GM19455 (cell line): ENCODE results near the gene RAB11FIP4.

Experiments
- ATAC-seq: cut with Tn5 transposase; IDR thresholded peaks from one replicate; pipeline ENCODE4 v1.9.1; 2021; ENCODE audit not compliant: unreplicated experiment

Gene RAB11FIP4

GRCh38 chr17:31495022-31495885, 103.8 kb downstream of the RAB11FIP4 start:
- no peak for ATAC-seq

GRCh38 chr17:31496097-31496496, 104.6 kb downstream of the RAB11FIP4 start:
- no peak for ATAC-seq

GRCh38 chr17:31496601-31497000, 105.1 kb downstream of the RAB11FIP4 start:
- ATAC-seq = no peak

- no peak for ATAC-seq
Observed at GRCh38 chr17:31497431-31497830, 106.0 kb downstream of the RAB11FIP4 start.

GRCh38 chr17:31497994-31498826, 106.7 kb downstream of the RAB11FIP4 start:
- ATAC-seq = no peak

GRCh38 chr17:31499771-31500554, 108.5 kb downstream of the RAB11FIP4 start:
- ATAC-seq = no peak

GRCh38 chr17:31506517-31506916, 115.0 kb downstream of the RAB11FIP4 start:
- no peak for ATAC-seq

GRCh38 chr17:31508288-31509094, 117.0 kb downstream of the RAB11FIP4 start:
- peak; percentile 60 for ATAC-seq

GRCh38 chr17:31509095-31509804, 117.8 kb downstream of the RAB11FIP4 start:
- no peak for ATAC-seq

GRCh38 chr17:31509805-31510177, 118.3 kb downstream of the RAB11FIP4 start:
- no peak for ATAC-seq

GRCh38 chr17:31510308-31511194, 119.1 kb downstream of the RAB11FIP4 start:
- no peak for ATAC-seq

- ATAC-seq = no peak
Observed at GRCh38 chr17:31511195-31511578, 119.7 kb downstream of the RAB11FIP4 start.

GRCh38 chr17:31511580-31511979, 120.1 kb downstream of the RAB11FIP4 start:
- no peak for ATAC-seq

- no peak for ATAC-seq
Observed at GRCh38 chr17:31512104-31512740, 120.7 kb downstream of the RAB11FIP4 start.

- no peak for ATAC-seq
Observed at GRCh38 chr17:31512796-31513195, 121.3 kb downstream of the RAB11FIP4 start.

- ATAC-seq = no peak
Observed at GRCh38 chr17:31513731-31514427, 122.4 kb downstream of the RAB11FIP4 start.

GRCh38 chr17:31515267-31515666, 123.8 kb downstream of the RAB11FIP4 start:
- no peak for ATAC-seq

- no peak for ATAC-seq
Observed at GRCh38 chr17:31517524-31517923, 126.0 kb downstream of the RAB11FIP4 start.
